WI38 (cell line): ENCODE data around the gene FIGNL2.

Source experiments
- H3K4me3 ChIP-seq: 2 replicates; pipeline ENCODE4 v1.5.1; 2011; ENCODE audit warnings: low read depth, mild to moderate bottlenecking, control low read depth, low read length
- TF ChIP-seq, protein P1 (sequence below): IDR thresholded peaks from 2 replicates; pipeline ENCODE4 v1.5.1; 2012; ENCODE audit warnings: low read depth, mild to moderate bottlenecking, control low read depth, low read length

FIGNL2 gene

DNA sequence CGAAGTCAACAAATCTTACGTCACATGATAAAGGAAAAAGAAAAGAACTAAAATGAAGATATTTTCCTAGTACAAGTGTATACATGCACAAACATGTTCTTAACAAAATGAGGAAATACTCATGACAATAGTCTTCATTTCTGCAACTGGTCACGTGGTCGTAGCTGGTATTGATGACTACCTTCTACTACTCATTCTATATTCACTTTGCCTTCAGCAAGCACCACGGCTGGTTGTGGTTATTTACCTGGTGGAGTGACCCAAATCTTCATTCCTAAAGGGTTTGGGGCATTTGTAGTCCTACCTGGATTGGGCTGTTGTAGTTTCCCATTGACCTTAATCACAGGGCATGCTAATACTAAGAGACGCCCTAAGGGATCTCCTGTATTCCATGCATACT lies 51.2 kb downstream of the FIGNL2 start:
- TF ChIP-seq, protein P1, sequence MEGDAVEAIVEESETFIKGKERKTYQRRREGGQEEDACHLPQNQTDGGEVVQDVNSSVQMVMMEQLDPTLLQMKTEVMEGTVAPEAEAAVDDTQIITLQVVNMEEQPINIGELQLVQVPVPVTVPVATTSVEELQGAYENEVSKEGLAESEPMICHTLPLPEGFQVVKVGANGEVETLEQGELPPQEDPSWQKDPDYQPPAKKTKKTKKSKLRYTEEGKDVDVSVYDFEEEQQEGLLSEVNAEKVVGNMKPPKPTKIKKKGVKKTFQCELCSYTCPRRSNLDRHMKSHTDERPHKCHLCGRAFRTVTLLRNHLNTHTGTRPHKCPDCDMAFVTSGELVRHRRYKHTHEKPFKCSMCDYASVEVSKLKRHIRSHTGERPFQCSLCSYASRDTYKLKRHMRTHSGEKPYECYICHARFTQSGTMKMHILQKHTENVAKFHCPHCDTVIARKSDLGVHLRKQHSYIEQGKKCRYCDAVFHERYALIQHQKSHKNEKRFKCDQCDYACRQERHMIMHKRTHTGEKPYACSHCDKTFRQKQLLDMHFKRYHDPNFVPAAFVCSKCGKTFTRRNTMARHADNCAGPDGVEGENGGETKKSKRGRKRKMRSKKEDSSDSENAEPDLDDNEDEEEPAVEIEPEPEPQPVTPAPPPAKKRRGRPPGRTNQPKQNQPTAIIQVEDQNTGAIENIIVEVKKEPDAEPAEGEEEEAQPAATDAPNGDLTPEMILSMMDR, result no peak
- no peak overlapping the region for H3K4me3 ChIP-seq

DNA sequence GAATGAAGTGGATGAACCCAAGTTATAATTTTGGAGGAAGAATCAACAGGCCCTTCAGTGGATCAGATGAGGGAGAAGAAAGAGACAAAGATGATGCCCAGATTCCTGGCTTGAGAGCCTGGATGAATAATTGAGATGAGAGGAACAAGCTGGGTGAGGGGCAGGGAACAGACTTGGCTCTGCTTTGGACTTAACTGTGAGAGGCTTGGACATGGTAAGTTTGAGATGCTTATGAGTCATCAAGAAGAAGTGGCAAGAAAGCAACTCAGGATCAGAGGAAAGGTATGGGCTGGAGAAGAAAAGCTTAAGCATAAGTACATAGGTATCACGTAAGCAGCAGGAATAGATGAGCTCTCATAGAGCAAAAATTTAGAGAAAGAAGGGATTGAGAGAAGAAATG lies 55.3 kb downstream of the FIGNL2 start:
- TF ChIP-seq, protein P1, result no peak

DNA sequence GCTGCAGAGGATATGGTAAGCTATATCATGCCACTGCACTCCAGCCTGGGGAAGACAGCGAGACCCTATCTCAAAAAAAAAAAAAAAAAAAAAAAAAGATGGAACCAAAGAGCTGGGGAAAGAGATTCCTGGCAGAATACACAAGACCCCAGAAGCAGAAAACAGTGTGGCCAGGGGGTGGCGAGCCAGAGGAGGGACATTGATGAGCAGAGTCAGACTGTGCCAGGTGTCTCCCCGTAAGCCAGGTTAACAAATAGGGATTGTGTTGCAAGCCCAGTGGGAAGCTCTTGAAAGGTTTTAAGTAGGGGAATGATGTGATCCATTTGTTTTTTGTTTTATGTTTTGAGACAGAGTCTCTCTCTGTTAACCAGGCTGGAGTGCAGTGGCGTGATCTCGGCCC lies 56.1 kb downstream of the FIGNL2 start:
- TF ChIP-seq, protein P1, result no peak

More for the DNA sequence above, 55.3 kb downstream of the FIGNL2 start:
- no peak overlapping the region for H3K4me3 ChIP-seq

DNA sequence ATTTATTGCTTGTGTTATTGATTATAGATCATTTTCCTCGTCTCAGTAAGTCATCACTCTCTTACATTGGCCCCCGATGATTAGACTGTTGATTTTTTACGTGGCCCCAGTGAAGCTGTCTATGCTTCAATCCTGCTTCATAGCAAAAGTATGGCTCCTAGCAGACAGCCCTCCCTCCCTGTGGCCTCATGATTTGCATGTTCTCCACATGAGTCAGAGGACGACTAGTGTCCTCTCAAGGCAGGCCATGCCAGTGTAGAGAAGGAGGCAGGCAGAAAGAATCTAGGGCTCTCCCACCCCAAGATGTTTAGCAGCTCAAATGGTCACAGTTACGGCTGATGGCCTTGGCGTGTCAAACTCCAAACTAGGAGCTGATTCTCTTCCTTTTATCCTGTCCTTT lies 59.6 kb downstream of the FIGNL2 start:
- no peak overlapping the region for H3K4me3 ChIP-seq
- TF ChIP-seq, protein P1, result no peak

More for the DNA sequence above, 56.1 kb downstream of the FIGNL2 start:
- no peak overlapping the region for H3K4me3 ChIP-seq

DNA sequence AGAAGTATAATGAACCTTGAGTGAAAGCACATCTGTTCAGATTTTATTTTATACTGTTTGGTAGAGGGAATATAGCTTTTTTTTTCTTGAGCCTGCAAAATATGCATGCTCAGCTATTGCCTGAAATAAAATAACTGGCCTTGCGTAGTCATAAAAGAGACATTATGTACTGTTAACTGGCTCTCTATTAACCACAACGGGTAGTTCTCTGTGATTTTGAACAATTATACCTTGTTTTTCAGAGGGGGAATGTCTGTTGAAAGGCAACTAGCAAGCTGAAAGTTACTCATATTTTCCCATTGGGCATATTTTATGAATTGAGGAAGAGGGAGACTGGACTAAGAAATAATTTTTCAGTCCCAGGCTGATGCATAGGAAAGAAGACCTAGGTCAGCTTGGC lies 62.6 kb downstream of the FIGNL2 start:
- TF ChIP-seq, protein P1, result no peak
- H3K4me3 ChIP-seq, result no peak overlapping the region

DNA sequence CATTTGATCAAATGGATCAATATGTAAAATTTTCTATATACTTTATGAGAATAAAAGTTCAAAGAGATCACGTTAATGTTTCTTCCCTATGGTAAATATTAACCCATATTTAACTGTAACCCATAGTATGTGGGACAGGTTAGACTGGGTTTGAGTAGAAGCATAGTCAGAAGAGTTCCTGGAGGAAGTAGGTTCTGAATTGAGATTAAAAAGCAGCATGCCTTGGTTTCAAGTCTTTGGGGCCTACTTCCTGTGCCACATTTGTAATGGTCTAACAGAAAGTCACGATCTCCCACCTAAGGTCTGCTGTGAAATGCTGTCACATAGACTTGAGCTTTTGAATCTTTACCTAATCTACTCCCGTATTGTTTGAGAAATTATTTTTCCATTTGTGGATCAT lies 63.8 kb downstream of the FIGNL2 start:
- TF ChIP-seq, protein P1, result no peak

DNA sequence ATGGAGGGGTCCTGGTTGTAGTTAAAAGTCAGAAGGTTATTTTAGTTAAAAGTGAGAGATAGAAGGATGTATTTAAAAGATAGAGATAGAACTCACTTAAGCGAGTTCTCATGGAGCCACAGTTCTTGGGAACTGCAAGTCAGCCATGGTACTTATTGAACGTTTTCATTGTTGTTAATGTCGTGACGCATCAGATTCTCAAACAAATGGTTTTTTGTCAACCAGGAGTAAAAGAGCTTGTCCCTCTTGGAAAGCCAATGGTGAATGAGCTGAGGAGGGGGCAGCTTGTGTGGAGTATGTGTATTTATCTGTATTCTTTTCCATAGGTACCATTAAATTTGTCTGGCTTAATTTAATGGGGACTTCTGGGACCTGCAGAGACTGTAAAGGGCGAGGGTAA lies 68.6 kb downstream of the FIGNL2 start:
- TF ChIP-seq, protein P1, result no peak
- no peak overlapping the region for H3K4me3 ChIP-seq

More for the DNA sequence above, 63.8 kb downstream of the FIGNL2 start:
- no peak overlapping the region for H3K4me3 ChIP-seq
